ENCODE measurements around the gene MOGAT2. TPM values are rescaled to one million over a fixed set of nuclear protein-coding genes. Genes with fewer than 3 reads are reported as not detected.
A peak's percentile ranks its signal among the peaks of the same experiment; 100 is the strongest.
"Not testable (repeated sequence)": the region's sequence is repeated elsewhere in the genome, so short reads cannot be mapped to it uniquely, and the experiment has no call there.

MOGAT2 gene
- total and polyA plus RNA-seq, 2 donors: 0.14 to 0.27 TPM

DNA sequence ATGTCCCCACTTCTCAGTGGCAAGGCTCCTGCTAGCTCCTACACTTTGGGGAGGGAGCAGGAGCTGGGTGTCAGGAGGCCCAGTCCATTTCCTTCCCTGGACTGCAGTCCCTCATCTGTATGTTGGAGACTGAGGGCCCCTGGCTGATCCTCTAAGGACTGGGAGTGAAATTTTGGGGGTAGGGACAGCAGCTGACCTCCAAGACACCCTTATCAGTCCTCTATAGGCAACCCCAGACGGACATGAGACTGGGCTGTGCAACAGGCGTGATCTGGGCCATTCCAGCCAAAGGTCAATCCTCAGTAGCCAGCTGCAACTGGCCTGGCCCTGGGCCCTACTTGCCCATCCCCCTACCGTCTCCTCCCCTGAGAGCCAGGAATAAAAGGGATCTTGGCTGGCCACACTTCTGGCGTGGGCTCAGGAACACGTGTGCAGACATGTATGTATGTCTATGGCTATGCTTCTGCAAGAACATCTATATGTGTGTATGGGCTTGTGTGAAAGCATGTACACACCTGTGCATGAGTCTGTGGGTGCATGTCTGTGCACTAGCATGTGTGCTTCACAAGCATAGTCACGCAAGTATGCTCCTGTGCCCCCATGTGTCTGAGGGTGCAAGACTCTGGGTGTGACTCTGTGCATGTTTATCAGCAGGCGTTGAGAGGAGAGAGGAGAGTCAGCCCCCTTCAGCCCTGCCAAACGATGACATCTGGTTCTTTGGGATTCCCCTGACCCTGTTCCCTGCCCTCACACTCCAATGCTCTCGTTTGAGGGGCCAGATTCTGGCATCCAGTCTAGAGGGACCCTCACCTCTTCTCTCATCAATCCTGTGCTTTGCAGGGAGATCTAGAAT is 26.3 kb downstream of the MOGAT2 start:
- peaks cover 0 to 2% of the 10 kb centered on the region in 2 donors for H3K4me1 ChIP-seq (ENCODE audit: control insufficient read depth in 2 of 2, insufficient read depth in 2 of 2, low read length in 2 of 2)
- no peak overlapping the region for H3K27ac ChIP-seq (ENCODE audit: low read depth in 1 of 2, low read length in 1 of 2)
- DNase-seq (ENCODE audit: low read depth in 6 of 9, low spot score in 9 of 9): peak in 1 of 9 donors; percentile 13
- 85% methylated on average over 9 of the region's 9 CpGs for WGBS
- peaks cover 0 to 2% of the 10 kb centered on the region in 2 donors for H3K9me3 ChIP-seq (ENCODE audit: control insufficient read depth in 2 of 2, insufficient read depth in 1 of 2, low read length in 1 of 2)
- no peaks in the 10 kb centered on the region for H3K36me3 ChIP-seq (ENCODE audit: control insufficient read depth in 2 of 2, insufficient read depth in 2 of 2, low read length in 1 of 2)
- peaks cover 0 to 3% of the 10 kb centered on the region in 2 donors for H3K27me3 ChIP-seq (ENCODE audit: control insufficient read depth in 2 of 2, insufficient read depth in 1 of 2, low read length in 1 of 2)
- no peak overlapping the region for H3K4me3 ChIP-seq (ENCODE audit: low read length in 2 of 2)

GRCh38 chr11:75745807-75746206 is 28.2 kb downstream of the MOGAT2 start:
- peaks cover 0 to 2% of the 10 kb centered on the region in 2 donors for H3K9me3 ChIP-seq (ENCODE audit: control insufficient read depth in 2 of 2, insufficient read depth in 1 of 2, low read length in 1 of 2)
- 95% methylated on average over 5 of the region's 5 CpGs for WGBS

GRCh38 chr11:75748729-75749273 is 31.2 kb downstream of the MOGAT2 start:
- H3K4me3 ChIP-seq (ENCODE audit: low read length in 2 of 2); H3K4me1 ChIP-seq (ENCODE audit: control insufficient read depth in 2 of 2, insufficient read depth in 2 of 2, low read length in 2 of 2); H3K36me3 ChIP-seq (ENCODE audit: control insufficient read depth in 2 of 2, insufficient read depth in 2 of 2, low read length in 1 of 2); H3K9me3 ChIP-seq (ENCODE audit: control insufficient read depth in 2 of 2, insufficient read depth in 1 of 2, low read length in 1 of 2); DNase-seq (ENCODE audit: low read depth in 6 of 9, low spot score in 9 of 9); H3K27me3 ChIP-seq (ENCODE audit: control insufficient read depth in 2 of 2, insufficient read depth in 1 of 2, low read length in 1 of 2); H3K27ac ChIP-seq (ENCODE audit: low read depth in 1 of 2, low read length in 1 of 2): not testable (repeated sequence)
- WGBS: 80% methylated on average over 16 of the region's 26 CpGs

More at GRCh38 chr11:75745807-75746206, 28.2 kb downstream of the MOGAT2 start:
- Histone ChIP-seq H3K4me3 (ENCODE audit: low read length in 2 of 2) (no peak overlapping the region), H3K27me3 (ENCODE audit: control insufficient read depth in 2 of 2, insufficient read depth in 1 of 2, low read length in 1 of 2) (peaks cover 0 to 3% of the 10 kb centered on the region in 2 donors), H3K36me3 (ENCODE audit: control insufficient read depth in 2 of 2, insufficient read depth in 2 of 2, low read length in 1 of 2) (no peaks in the 10 kb centered on the region), H3K4me1 (ENCODE audit: control insufficient read depth in 2 of 2, insufficient read depth in 2 of 2, low read length in 2 of 2) (peaks cover 0 to 2% of the 10 kb centered on the region in 2 donors), H3K27ac (ENCODE audit: low read depth in 1 of 2, low read length in 1 of 2) (no peak overlapping the region)
- no peak for DNase-seq (ENCODE audit: low read depth in 6 of 9, low spot score in 9 of 9)

DNA sequence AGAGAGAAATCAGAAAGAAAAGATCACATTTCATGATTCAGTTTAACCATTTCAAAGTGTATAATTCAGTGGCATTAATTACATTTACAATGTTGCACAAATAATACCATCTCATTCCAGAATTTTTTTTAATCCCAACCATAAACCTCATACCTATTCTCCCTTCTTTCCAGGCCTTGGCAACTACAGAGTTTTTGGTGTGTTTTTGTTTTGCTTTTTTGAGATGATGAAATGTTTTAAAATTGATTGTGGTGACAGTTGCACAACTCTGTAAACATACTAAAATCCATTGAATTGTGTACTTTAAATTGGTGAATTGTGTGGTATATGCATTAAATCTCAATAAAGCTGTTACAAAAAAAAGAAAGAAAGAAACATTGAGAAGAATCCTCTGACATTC is 37.3 kb downstream of the MOGAT2 start:
- H3K4me3 ChIP-seq (ENCODE audit: low read length in 2 of 2); H3K27me3 ChIP-seq (ENCODE audit: control insufficient read depth in 2 of 2, insufficient read depth in 1 of 2, low read length in 1 of 2); H3K4me1 ChIP-seq (ENCODE audit: control insufficient read depth in 2 of 2, insufficient read depth in 2 of 2, low read length in 2 of 2); H3K9me3 ChIP-seq (ENCODE audit: control insufficient read depth in 2 of 2, insufficient read depth in 1 of 2, low read length in 1 of 2); H3K36me3 ChIP-seq (ENCODE audit: control insufficient read depth in 2 of 2, insufficient read depth in 2 of 2, low read length in 1 of 2); DNase-seq (ENCODE audit: low read depth in 6 of 9, low spot score in 9 of 9); H3K27ac ChIP-seq (ENCODE audit: low read depth in 1 of 2, low read length in 1 of 2): not testable (repeated sequence)

GRCh38 chr11:75757651-75758050 is 40.0 kb downstream of the MOGAT2 start:
- 95% methylated on average over 2 of the region's 2 CpGs for WGBS
- Histone ChIP-seq H3K4me1 (ENCODE audit: control insufficient read depth in 2 of 2, insufficient read depth in 2 of 2, low read length in 2 of 2) (no peaks in the 10 kb centered on the region), H3K9me3 (ENCODE audit: control insufficient read depth in 2 of 2, insufficient read depth in 1 of 2, low read length in 1 of 2) (no peaks in the 10 kb centered on the region)

DNA sequence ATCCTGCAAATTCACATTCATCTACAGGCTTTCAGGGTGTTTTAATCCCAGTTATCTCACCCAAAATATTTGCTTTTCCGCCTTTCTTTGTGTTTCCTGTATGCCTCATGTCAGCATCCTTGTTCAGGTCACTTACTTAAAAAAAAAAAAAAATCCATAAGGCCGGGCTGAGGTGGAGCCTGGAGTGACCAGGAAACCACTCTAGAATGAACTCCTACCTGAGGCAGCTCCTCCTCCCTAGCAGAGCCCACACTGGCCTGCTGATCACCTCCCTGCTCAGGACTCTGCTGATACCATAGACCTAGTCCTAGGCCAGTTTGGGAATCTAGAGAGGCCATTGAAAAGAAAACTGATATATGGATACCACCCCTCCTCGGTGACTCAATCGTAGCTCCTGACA is 42.2 kb downstream of the MOGAT2 start:
- H3K4me3 ChIP-seq (ENCODE audit: low read length in 2 of 2): no peak overlapping the region
- no peak for DNase-seq (ENCODE audit: low read depth in 6 of 9, low spot score in 9 of 9)
- no peaks in the 10 kb centered on the region for H3K27me3 ChIP-seq (ENCODE audit: control insufficient read depth in 2 of 2, insufficient read depth in 1 of 2, low read length in 1 of 2)
- H3K9me3 ChIP-seq (ENCODE audit: control insufficient read depth in 2 of 2, insufficient read depth in 1 of 2, low read length in 1 of 2): no peaks in the 10 kb centered on the region
- H3K4me1 ChIP-seq (ENCODE audit: control insufficient read depth in 2 of 2, insufficient read depth in 2 of 2, low read length in 2 of 2): no peaks in the 10 kb centered on the region
- H3K36me3 ChIP-seq (ENCODE audit: control insufficient read depth in 2 of 2, insufficient read depth in 2 of 2, low read length in 1 of 2): no peaks in the 10 kb centered on the region
- 94% methylated on average over 4 of the region's 4 CpGs for WGBS
- H3K27ac ChIP-seq (ENCODE audit: low read depth in 1 of 2, low read length in 1 of 2): no peak overlapping the region

More at GRCh38 chr11:75757651-75758050, 40.0 kb downstream of the MOGAT2 start:
- Histone ChIP-seq H3K27me3 (ENCODE audit: control insufficient read depth in 2 of 2, insufficient read depth in 1 of 2, low read length in 1 of 2) (no peaks in the 10 kb centered on the region), H3K4me3 (ENCODE audit: low read length in 2 of 2) (no peak overlapping the region), H3K36me3 (ENCODE audit: control insufficient read depth in 2 of 2, insufficient read depth in 2 of 2, low read length in 1 of 2) (no peaks in the 10 kb centered on the region), H3K27ac (ENCODE audit: low read depth in 1 of 2, low read length in 1 of 2) (no peak overlapping the region)
- DNase-seq (ENCODE audit: low read depth in 6 of 9, low spot score in 9 of 9): no peak

DNA sequence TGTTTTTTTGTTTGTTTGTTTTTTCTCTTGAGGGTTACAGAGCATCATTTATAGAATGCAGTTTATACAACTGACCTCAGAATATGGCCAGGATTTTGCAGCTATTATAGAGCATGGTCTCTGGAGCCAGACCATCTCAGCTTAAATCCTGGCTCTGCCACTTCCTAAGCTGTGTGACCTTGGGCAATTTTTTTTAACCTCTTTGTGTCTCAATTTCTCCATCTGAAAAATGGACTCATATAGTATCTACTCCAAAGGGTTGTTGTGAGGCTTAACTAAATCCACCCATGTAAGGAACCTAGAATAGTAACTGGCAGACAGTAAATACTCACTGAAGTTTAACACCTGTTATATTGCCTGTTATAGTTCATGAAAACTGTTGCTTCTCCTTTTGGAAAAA is 42.6 kb downstream of the MOGAT2 start:
- H3K4me3 ChIP-seq (ENCODE audit: low read length in 2 of 2): no peak overlapping the region
- no peaks in the 10 kb centered on the region for H3K9me3 ChIP-seq (ENCODE audit: control insufficient read depth in 2 of 2, insufficient read depth in 1 of 2, low read length in 1 of 2)
- no peaks in the 10 kb centered on the region for H3K27me3 ChIP-seq (ENCODE audit: control insufficient read depth in 2 of 2, insufficient read depth in 1 of 2, low read length in 1 of 2)
- no peak overlapping the region for H3K27ac ChIP-seq (ENCODE audit: low read depth in 1 of 2, low read length in 1 of 2)
- DNase-seq (ENCODE audit: low read depth in 6 of 9, low spot score in 9 of 9): no peak
- no peaks in the 10 kb centered on the region for H3K4me1 ChIP-seq (ENCODE audit: control insufficient read depth in 2 of 2, insufficient read depth in 2 of 2, low read length in 2 of 2)
- H3K36me3 ChIP-seq (ENCODE audit: control insufficient read depth in 2 of 2, insufficient read depth in 2 of 2, low read length in 1 of 2): no peaks in the 10 kb centered on the region

DNA sequence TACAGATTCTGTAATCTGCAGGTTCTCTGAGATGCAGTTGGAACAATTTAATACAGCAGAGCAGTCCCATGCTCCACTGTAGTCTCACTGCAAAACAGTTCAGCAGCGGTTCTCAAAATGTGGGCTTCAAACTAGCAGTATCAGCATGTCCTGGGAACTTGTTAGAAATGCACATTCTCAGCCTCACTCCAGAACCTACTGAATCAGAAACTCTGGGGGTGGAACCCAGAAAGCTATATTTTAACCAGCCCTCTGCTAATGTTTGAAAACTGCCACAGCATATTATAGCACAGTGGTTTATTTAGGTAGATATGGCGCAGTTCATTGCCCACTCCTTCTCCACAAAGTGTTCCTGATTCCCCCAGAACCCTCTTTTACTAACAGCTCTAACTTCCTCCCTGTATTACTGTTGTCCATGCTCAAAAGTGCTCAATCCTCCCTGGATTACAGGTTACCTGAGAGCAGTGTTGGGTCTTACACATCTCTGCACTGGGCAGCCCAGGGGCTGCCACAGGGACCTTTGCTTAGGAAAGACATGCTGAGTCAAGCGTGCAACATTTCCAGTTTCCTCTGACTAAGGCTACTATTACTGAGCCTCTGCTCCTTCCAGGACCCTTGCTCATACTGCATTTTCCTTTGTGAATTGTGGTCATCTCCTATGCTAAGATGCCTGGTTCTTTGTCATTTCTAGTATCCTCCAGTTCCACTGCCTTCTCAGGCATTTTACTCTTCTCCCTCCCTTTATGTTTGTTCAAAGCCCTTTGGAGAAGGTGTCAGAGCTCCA is 43.3 kb downstream of the MOGAT2 start:
- no peak overlapping the region for H3K4me3 ChIP-seq (ENCODE audit: low read length in 2 of 2)
- no peaks in the 10 kb centered on the region for H3K4me1 ChIP-seq (ENCODE audit: control insufficient read depth in 2 of 2, insufficient read depth in 2 of 2, low read length in 2 of 2)
- DNase-seq (ENCODE audit: low read depth in 6 of 9, low spot score in 9 of 9): no peak
- H3K36me3 ChIP-seq (ENCODE audit: control insufficient read depth in 2 of 2, insufficient read depth in 2 of 2, low read length in 1 of 2): no peaks in the 10 kb centered on the region
- H3K27ac ChIP-seq (ENCODE audit: low read depth in 1 of 2, low read length in 1 of 2): no peak overlapping the region
- no peaks in the 10 kb centered on the region for H3K9me3 ChIP-seq (ENCODE audit: control insufficient read depth in 2 of 2, insufficient read depth in 1 of 2, low read length in 1 of 2)
- no peaks in the 10 kb centered on the region for H3K27me3 ChIP-seq (ENCODE audit: control insufficient read depth in 2 of 2, insufficient read depth in 1 of 2, low read length in 1 of 2)
- 99% methylated on average over 3 of the region's 3 CpGs for whole genome bisulfite sequencing

GRCh38 chr11:75762158-75762557 is 44.5 kb downstream of the MOGAT2 start:
- DNase-seq (ENCODE audit: low read depth in 6 of 9, low spot score in 9 of 9): no peak
- Histone ChIP-seq H3K9me3 (ENCODE audit: control insufficient read depth in 2 of 2, insufficient read depth in 1 of 2, low read length in 1 of 2) (no peaks in the 10 kb centered on the region), H3K36me3 (ENCODE audit: control insufficient read depth in 2 of 2, insufficient read depth in 2 of 2, low read length in 1 of 2) (no peaks in the 10 kb centered on the region), H3K4me3 (ENCODE audit: low read length in 2 of 2) (no peak overlapping the region), H3K27ac (ENCODE audit: low read depth in 1 of 2, low read length in 1 of 2) (no peak overlapping the region), H3K27me3 (ENCODE audit: control insufficient read depth in 2 of 2, insufficient read depth in 1 of 2, low read length in 1 of 2) (no peaks in the 10 kb centered on the region), H3K4me1 (ENCODE audit: control insufficient read depth in 2 of 2, insufficient read depth in 2 of 2, low read length in 2 of 2) (no peaks in the 10 kb centered on the region)
- WGBS: 98% methylated on average over 8 of the region's 8 CpGs
